MM.1S (cell line): ENCODE results near the gene DLX3.
A peak's percentile ranks its signal among the peaks of the same experiment; 100 is the strongest.

Source experiments
- DNase-seq: peaks from one replicate; pipeline ENCODE4 v3.0.0-alpha.2; 2015
- H2AFZ ChIP-seq: fragments of 300-600 bp; sonication (generic); 2 replicates; pipeline ENCODE4 v1.6.0; 2016; ENCODE audit warnings: antibody characterized with exemption, low read length
- H3F3A ChIP-seq: fragments of 300-600 bp; sonication (generic); 2 replicates; pipeline ENCODE4 v1.6.1; 2016; ENCODE audit warnings: mild to moderate bottlenecking, antibody characterized with exemption, low read length, moderate library complexity, mixed read lengths; ENCODE audit not compliant: insufficient read depth
- H3K27ac ChIP-seq: fragments of 300-600 bp; sonication (generic); 2 replicates; pipeline ENCODE4 v1.5.1; 2016; ENCODE audit warnings: mild to moderate bottlenecking, low read length
- H3K27me3 ChIP-seq: fragments of 300-600 bp; sonication (generic); replicated peaks from 2 replicates; pipeline ENCODE4 v1.6.0; 2016; ENCODE audit warnings: low read length; ENCODE audit not compliant: insufficient read depth
- H3K36me3 ChIP-seq: fragments of 300-600 bp; sonication (generic); replicated peaks from 2 replicates; pipeline ENCODE4 v1.6.1; 2016; ENCODE audit warnings: mild to moderate bottlenecking, low read length, mixed read lengths; ENCODE audit not compliant: insufficient read depth
- H3K4me1 ChIP-seq: fragments of 300-600 bp; sonication (generic); 2 replicates; pipeline ENCODE4 v1.6.1; 2016; ENCODE audit warnings: low read length, mixed read lengths
- H3K4me2 ChIP-seq: fragments of 300-600 bp; sonication (generic); 2 replicates; pipeline ENCODE4 v1.6.0; 2016; ENCODE audit warnings: low read depth, low read length
- H3K4me3 ChIP-seq: fragments of 300-600 bp; sonication (generic); 2 replicates; pipeline ENCODE4 v1.5.1; 2016; ENCODE audit warnings: low read length, mixed read lengths
- H3K79me2 ChIP-seq: fragments of 300-600 bp; sonication (generic); 2 replicates; pipeline ENCODE4 v1.6.1; 2016; ENCODE audit warnings: mixed run types, low read length, mixed read lengths
- H3K9ac ChIP-seq: fragments of 300-600 bp; sonication (generic); 2 replicates; pipeline ENCODE4 v1.6.1; 2016; ENCODE audit warnings: low read length, mixed read lengths
- H3K9me2 ChIP-seq: fragments of 300-600 bp; sonication (generic); replicated peaks from 2 replicates; pipeline ENCODE4 v1.6.1; 2016; ENCODE audit warnings: mild to moderate bottlenecking, low read length, mixed read lengths; ENCODE audit not compliant: insufficient read depth
- H3K9me3 ChIP-seq: fragments of 300-600 bp; sonication (generic); replicated peaks from 2 replicates; pipeline ENCODE4 v1.6.1; 2016; ENCODE audit warnings: mild to moderate bottlenecking, low read length, mixed read lengths; ENCODE audit not compliant: insufficient read depth
- H4K20me1 ChIP-seq: fragments of 300-600 bp; sonication (generic); 2 replicates; pipeline ENCODE4 v1.6.1; 2016; ENCODE audit warnings: mild to moderate bottlenecking, low read length, moderate library complexity, mixed read lengths; ENCODE audit not compliant: insufficient read depth
- EZH2 ChIP-seq: fragments of 300-600 bp; sonication (generic); optimal IDR thresholded peaks from 2 replicates; pipeline ENCODE3; 2017; ENCODE audit warnings: low read depth, mild to moderate bottlenecking, antibody characterized with exemption, low read length, mixed read lengths
- EZH2phosphoT487 ChIP-seq: fragments of 300-600 bp; sonication (generic); IDR thresholded peaks from 2 replicates; pipeline ENCODE4 v1.6.1; 2018; ENCODE audit warnings: antibody characterized with exemption, low read length
- TF ChIP-seq, protein P1 (sequence below): fragments of 300-600 bp; sonication (generic); IDR thresholded peaks from 2 replicates; pipeline ENCODE4 v1.5.1; 2016; ENCODE audit warnings: antibody characterized with exemption, low read length, mixed read lengths

Gene DLX3

DNA sequence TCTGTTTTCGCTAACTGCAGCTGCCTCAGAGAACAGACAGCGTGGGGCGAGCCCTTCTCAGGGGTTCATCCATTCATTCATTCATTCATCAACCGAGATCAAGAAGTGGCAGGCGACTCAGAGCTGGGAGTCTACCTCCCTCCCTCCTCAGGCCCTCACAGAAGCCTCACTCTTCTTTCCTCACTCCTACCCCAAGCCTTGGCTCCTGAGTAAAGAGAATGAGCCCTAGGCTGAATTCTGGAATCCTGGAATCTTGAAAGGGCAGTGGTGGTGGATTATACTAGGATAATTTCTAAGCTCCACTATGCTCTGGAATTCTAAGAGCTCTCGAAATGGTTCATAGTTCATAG, 2.3 kb upstream of the DLX3 start:
- H3K4me2 ChIP-seq, result peak overlapping the region; percentile 98

DNA sequence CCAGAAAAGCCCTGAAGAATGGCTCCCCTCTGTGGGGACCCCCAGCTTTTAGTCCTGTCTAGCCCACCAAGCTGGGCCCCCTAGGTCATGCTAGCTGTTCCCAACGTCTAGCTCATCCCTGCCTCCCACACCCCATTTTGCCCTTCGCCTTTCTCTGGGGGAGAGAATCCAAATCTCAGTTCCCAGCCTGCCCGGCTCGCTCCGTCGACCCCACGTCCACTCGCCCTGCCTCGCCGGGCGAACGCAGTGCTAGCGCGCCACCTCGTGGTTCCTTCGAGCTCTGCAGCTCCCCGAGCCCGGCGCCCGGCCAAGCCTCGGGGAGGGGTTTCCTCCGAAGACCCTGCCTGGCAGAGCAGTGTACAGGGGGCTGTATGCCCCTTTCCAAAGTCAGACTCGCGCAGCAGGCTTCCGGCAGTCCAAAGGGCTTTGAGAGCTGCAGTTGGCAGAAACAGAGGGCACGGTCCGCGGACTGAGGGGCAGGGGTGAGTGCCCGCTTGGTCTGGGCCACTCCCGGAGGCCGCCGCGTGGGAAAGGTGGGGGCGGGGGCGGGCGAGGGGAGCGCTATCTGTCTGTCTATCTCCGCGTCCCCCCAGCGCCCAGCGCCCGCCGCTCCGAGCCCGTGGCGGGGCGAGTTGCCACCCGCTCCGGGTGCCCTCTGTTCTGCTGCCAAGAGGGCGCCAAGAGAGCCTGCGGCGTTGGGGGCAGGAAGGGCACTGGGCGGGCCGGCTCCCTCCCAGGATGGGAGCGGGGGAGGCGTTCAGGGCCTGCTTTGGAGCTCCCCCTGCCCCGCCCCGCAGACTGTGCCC, 1.7 kb upstream of the DLX3 start:
- H3K79me2 ChIP-seq, result no peaks in the 10 kb centered on the region
- H3K4me2 ChIP-seq, result peak overlapping the region; percentile 98
- H3K4me1 ChIP-seq, result no peaks in the 10 kb centered on the region
- no peaks in the 10 kb centered on the region for H3K9me2 ChIP-seq
- no peaks in the 10 kb centered on the region; the same call in 1 of the 2 replicates for H3F3A ChIP-seq
- peaks cover 91% of the 10 kb centered on the region for H3K27me3 ChIP-seq
- H3K4me3 ChIP-seq, result peak overlapping the region; percentile 65
- H3K9me3 ChIP-seq, result no peaks in the 10 kb centered on the region
- H4K20me1 ChIP-seq, result no peaks in the 10 kb centered on the region
- H3K27ac ChIP-seq, result no peak overlapping the region
- TF ChIP-seq, protein P1, sequence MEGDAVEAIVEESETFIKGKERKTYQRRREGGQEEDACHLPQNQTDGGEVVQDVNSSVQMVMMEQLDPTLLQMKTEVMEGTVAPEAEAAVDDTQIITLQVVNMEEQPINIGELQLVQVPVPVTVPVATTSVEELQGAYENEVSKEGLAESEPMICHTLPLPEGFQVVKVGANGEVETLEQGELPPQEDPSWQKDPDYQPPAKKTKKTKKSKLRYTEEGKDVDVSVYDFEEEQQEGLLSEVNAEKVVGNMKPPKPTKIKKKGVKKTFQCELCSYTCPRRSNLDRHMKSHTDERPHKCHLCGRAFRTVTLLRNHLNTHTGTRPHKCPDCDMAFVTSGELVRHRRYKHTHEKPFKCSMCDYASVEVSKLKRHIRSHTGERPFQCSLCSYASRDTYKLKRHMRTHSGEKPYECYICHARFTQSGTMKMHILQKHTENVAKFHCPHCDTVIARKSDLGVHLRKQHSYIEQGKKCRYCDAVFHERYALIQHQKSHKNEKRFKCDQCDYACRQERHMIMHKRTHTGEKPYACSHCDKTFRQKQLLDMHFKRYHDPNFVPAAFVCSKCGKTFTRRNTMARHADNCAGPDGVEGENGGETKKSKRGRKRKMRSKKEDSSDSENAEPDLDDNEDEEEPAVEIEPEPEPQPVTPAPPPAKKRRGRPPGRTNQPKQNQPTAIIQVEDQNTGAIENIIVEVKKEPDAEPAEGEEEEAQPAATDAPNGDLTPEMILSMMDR, result peak; percentile 98
- TF ChIP-seq EZH2phosphoT487 (no peak), EZH2 (no peak)
- peak overlapping the region; percentile 93 for H2AFZ ChIP-seq
- peak; percentile 34 for DNase-seq
- no peak overlapping the region for H3K9ac ChIP-seq
- no peaks in the 10 kb centered on the region for H3K36me3 ChIP-seq

More for the DNA sequence above, 2.3 kb upstream of the DLX3 start:
- no peak for DNase-seq
- H4K20me1 ChIP-seq, result no peaks in the 10 kb centered on the region
- no peaks in the 10 kb centered on the region for H3K4me1 ChIP-seq
- no peaks in the 10 kb centered on the region for H3K79me2 ChIP-seq
- H3K4me3 ChIP-seq, result peak overlapping the region; percentile 65; the same call in 1 of the 2 replicates
- H3K36me3 ChIP-seq, result no peaks in the 10 kb centered on the region
- H3K9me3 ChIP-seq, result no peaks in the 10 kb centered on the region
- no peaks in the 10 kb centered on the region for H3K9me2 ChIP-seq
- TF ChIP-seq, protein P1, result no peak
- TF ChIP-seq EZH2phosphoT487 (no peak), EZH2 (no peak)
- H3K27ac ChIP-seq, result no peak overlapping the region
- H2AFZ ChIP-seq, result peak overlapping the region; percentile 93; the same call in 1 of the 2 replicates
- H3K27me3 ChIP-seq, result peaks cover 91% of the 10 kb centered on the region
- H3K9ac ChIP-seq, result no peak overlapping the region
- no peaks in the 10 kb centered on the region; the same call in 1 of the 2 replicates for H3F3A ChIP-seq

DNA sequence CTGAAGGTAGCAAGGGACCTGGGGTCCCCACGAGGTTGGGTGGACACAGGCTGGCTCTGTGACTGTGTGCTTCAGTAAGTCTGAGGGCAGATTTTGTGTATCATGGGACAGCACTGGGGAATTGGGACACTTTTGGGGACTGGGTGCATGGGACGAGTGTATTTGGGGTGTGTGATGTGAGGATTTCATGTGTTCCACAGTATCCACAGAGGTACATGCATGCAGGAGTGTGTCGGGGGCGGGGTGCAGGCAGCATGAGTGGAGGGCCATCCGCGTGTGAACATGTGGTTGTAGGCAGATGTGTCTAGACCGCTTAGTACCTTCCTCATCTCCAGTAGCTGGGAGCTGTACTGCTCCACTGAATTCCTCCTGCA, 1.1 kb upstream of the DLX3 start:
- H3K4me2 ChIP-seq, result peak overlapping the region; percentile 98
- no peak overlapping the region for H2AFZ ChIP-seq
- no peaks in the 10 kb centered on the region for H4K20me1 ChIP-seq
- H3K27me3 ChIP-seq, result peaks cover 91% of the 10 kb centered on the region
- H3K36me3 ChIP-seq, result no peaks in the 10 kb centered on the region
- no peaks in the 10 kb centered on the region for H3K4me1 ChIP-seq
- no peak for DNase-seq
- H3K9ac ChIP-seq, result no peak overlapping the region
- no peak for TF ChIP-seq EZH2phosphoT487
- no peak for TF ChIP-seq EZH2
- TF ChIP-seq, protein P1, result no peak
- no peaks in the 10 kb centered on the region for H3K9me2 ChIP-seq
- H3K9me3 ChIP-seq, result no peaks in the 10 kb centered on the region
- H3F3A ChIP-seq, result no peaks in the 10 kb centered on the region; the same call in 1 of the 2 replicates
- H3K79me2 ChIP-seq, result no peaks in the 10 kb centered on the region
- H3K27ac ChIP-seq, result no peak overlapping the region
- H3K4me3 ChIP-seq, result no peak overlapping the region
